GM19043 (cell line): Measurements from ENCODE around the gene IGF2R.
"Not testable (repeated sequence)": the region's sequence is repeated elsewhere in the genome, so short reads cannot be mapped to it uniquely, and the experiment has no call there.

ENCODE experiments used
- ATAC-seq: cut with Tn5 transposase; IDR thresholded peaks from one replicate; pipeline ENCODE4 v1.9.1; 2021; ENCODE audit warnings: low read depth; ENCODE audit not compliant: unreplicated experiment

IGF2R gene

DNA sequence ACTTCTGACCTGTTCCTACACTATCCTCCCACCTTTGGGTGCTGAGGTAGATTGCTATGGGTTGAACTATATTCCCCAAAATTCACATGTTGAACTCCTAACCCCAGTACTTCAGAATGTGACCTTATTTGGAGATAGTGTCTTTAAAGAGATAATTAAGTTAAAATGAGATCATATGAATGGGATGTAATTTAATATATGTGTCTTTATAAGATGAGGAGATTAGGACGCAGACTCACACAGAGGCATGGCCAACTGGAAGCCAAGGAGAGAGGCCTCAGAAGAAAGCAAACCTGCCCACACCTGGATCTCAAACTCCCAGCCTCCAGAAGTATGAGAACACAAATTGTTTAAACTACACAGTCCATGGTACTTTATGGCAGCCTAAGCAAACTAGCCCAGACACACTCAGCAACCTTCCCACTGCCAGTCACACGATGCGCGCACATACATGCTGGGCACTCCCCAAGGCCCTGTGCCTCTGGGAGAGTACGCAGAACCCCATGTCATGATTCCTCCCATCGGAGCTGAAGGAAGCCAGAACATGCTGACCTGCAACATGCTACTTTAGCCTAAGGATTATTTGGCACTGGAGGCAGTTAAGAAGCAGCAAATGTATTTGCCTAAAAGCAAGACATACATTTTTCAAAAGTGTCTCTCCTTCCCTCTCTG is 143.9 kb downstream of the IGF2R start:
- no peak for ATAC-seq

DNA sequence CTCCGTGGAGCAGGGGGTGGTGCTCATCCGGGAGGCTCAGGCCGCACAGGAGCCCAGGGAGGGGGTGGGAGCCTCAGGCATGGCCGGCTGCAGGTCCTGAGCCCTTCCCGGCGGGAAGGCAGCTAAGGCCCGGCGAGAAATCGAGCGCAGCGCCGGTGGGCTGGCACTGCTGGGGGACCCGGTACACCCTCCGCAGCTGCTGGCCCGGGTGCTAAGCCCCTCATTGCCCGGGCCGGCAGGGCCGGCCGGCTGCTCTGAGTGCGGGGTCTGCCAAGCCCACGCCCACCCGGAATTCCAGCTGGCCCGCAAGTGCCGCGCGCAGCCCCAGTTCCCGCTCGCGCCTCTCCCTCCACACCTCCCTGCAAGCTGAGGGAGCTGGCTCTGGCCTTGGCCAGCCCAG is 145.7 kb downstream of the IGF2R start:
- ATAC-seq: not testable (repeated sequence)

DNA sequence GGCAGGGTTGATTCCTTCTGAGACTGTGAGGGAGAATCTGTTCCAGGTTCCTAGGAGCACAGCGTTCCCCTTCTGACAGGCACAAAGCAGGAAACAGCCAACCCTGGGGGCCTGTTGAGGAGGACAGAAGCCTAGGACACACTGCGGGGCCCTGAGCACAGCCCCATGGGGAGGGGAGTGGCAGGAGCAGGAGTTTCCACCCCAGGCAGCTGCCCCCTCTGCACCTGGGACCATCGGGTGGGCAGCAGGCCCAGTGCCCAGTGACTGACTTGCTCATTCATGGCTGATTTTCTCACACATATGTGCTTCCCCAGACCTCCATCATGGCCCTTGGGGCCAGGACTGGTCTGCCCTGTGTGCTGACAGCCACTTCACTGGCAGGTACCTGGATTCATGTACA is 146.5 kb downstream of the IGF2R start:
- no peak for ATAC-seq

- ATAC-seq: no peak
Observed at GRCh38 chr6:160116411-160116810, 147.5 kb downstream of the IGF2R start.

GRCh38 chr6:160117137-160117536 is 148.3 kb downstream of the IGF2R start:
- no peak for ATAC-seq

- no peak for ATAC-seq
Observed at GRCh38 chr6:160118620-160119229, 149.8 kb downstream of the IGF2R start.

DNA sequence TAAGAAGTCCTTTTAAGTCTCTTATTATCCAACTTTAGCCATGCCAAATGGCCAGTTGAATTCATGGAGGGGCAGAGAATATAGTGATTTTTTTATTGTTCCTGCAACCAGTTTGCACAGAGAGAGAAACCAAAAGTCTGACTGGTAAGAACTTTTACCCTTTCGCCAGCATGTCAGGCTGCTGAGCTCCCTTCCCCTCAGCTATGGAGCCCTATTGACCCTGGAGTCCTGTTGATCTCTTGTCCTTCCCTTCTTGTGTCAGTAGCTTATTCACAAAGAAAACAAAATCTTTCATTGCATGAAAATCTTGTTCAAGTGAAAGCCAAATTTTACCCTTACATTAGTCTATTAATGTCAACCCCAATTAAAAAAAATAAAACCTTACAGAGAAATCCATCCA is 151.2 kb downstream of the IGF2R start:
- no peak for ATAC-seq

DNA sequence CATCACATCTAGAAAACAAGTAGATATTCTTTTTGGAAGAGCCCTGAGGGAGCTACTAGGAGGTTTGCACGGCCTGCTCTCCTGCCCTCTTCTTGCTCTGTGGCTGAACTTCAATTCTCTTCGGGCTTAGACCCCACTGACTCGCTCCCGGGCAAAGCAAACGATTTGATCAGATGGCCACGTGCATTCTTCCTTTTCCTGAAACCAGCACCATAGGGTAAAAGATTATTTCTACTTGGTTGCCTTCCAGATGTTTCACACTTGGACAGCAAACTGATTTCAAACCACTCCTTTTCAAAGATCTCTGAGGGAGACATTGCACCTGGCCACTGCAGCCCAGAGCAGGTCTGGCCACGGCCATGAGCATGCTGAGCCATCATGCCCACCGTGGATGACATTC is 152.7 kb downstream of the IGF2R start, which contains the start of gene SLC22A1:
TSS of gene SLC22A1 (plus strand) at position 258 of the 400 bp plus-strand sequence. CDS start at position 379, 121 bp downstream.
- no peak for ATAC-seq

DNA sequence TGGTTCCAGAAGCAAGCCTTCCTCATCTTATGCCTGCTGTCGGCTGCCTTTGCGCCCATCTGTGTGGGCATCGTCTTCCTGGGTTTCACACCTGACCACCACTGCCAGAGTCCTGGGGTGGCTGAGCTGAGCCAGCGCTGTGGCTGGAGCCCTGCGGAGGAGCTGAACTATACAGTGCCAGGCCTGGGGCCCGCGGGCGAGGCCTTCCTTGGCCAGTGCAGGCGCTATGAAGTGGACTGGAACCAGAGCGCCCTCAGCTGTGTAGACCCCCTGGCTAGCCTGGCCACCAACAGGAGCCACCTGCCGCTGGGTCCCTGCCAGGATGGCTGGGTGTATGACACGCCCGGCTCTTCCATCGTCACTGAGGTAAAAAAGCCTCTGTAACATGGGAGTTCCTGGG is 153.1 kb downstream of the IGF2R start:
- ATAC-seq: no peak

DNA sequence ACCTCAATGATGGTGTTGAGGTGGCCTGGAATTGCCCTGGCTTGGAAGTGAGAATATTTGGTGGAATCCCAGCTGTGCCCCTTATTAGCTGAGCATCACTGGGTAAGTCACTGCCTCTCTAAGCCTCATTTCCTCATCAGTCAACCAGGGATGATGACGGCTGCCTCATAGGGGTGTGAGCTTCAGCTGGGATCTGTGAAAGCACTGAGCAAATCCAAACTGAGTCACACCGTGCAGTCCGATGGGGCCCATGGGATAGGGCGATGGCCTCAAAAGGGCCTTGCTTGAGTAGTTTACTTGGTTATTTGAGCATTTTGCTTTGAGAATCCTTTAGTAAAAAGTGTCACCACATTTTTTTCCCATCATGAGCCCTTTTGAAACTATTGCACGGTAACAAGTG is 153.9 kb downstream of the IGF2R start:
- no peak for ATAC-seq

- no peak for ATAC-seq
Observed at GRCh38 chr6:160124007-160124406, 155.1 kb downstream of the IGF2R start.

GRCh38 chr6:160124605-160125004 is 155.7 kb downstream of the IGF2R start:
- ATAC-seq: no peak

GRCh38 chr6:160125105-160125504 is 156.2 kb downstream of the IGF2R start:
- not testable (repeated sequence) for ATAC-seq

- no peak for ATAC-seq
Observed at GRCh38 chr6:160127270-160128124, 158.6 kb downstream of the IGF2R start.

DNA sequence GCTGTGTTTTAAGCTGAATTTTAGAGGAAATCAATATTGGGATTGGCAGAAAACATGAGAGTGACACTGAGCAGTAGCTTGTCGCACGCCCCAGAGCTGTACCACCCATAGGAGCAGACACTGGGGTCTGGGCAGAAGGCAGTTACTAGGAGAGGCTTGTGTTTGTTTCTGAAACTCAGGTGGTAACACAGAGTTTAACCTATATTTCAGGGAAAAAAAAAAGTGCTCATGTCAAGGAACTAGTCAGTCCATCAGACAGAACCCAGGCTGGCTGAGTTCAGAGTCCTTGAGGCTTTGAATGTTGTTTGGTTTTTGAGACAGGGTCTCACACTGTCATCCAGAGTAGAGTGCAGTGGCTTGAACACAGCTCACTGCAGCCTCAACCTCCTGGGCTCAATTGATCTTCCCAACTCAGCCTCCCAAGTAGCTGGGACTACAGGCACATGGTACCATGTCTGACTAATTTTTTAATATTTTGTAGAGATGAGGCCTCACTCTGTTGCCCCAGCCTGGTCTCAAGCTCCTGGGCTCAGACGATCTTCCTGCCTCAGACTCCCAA is 159.3 kb downstream of the IGF2R start:
- no peak for ATAC-seq

GRCh38 chr6:160128879-160129516 is 160.1 kb downstream of the IGF2R start:
- ATAC-seq: no peak

DNA sequence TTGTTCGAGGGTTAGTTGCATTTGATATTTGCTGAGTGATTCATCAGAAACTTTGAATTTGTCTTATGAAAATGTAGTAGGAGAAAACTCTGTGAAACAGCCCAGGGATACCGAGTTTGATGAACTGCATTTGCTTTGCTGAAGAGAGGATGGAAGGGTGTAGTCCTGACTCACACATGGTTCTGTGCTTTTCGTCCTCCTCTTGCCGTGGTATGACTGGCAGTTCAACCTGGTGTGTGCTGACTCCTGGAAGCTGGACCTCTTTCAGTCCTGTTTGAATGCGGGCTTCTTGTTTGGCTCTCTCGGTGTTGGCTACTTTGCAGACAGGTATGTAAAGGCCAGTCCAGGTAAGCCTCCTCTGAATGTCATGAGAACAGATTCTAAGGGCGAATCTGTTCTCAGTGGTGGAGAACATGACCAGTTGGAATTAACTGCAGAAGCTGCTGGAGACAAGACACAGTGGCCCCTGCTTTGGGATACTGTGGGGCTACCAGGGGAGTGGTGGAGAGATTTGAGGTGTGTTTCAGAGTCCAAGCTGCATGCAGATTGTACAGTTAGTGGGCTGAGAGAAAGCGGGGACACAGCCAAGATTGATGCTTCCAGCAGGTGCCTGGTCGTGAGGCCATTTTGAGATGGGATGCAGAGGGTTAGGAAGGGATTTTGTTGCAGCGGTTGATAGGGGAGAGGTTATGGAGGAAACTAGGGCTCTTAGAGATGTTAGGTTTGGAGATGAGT is 161.2 kb downstream of the IGF2R start:
- no peak for ATAC-seq

DNA sequence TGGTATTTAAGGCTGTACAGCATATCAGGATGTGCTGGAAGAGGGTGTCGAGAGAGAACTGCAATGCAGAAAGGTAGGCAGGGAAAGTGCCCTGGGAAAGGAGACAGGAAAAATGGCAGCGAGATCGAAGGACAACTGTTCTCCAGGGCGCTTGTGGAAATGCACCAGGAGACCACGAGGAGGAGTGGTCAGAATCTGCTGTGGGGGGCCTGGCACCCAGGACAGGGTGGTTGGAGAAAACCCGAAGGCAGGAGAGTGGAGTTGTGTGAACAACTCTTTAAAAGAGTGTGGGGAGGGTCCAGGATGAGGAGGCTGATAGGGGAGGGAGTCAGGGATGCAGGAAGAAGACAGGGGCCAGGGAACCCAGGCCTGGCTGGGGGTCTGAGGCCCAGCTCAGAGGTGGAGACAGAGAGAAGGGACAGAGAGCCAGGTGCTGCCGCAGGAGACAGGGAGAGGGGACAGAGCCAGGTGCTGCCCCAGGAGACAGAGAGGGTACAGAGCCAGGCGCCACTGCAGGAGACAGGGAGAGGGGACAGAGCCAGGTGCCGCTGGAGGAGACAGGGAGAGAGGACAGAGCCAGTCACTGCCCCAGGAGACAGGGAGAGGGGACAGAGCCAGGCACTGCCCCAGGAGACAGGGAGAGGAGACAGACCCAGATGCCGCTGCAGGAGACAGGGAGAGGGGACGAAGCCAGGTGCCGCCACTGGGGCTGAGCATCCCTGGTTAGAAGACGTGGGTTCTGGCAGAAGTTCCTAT is 162.0 kb downstream of the IGF2R start:
- no peak for ATAC-seq

- ATAC-seq: no peak
Observed at GRCh38 chr6:160131636-160132296, 162.9 kb downstream of the IGF2R start.
